Suprapubic skin (tissue), 4 donors: ENCODE measurements around the gene SEC16B. TPM values are rescaled to one million over a fixed set of nuclear protein-coding genes. Genes with fewer than 3 reads are reported as not detected.

Experiments
- DNase-seq, 2 donors: peaks; one replicate each; pipeline ENCODE4 v3.0.0-alpha.2; 2019; ENCODE audit warnings: low spot score in 2 of 2
- H3K27ac ChIP-seq: fragments of 200-600 bp; sonication (generic); one replicate; pipeline ENCODE4 v1.5.1; 2019
- H3K27me3 ChIP-seq: fragments of 200-600 bp; sonication (generic); one replicate; pipeline ENCODE4 v1.5.1; 2019
- H3K36me3 ChIP-seq: fragments of 200-600 bp; sonication (generic); one replicate; pipeline ENCODE4 v1.5.1; 2019
- H3K4me1 ChIP-seq: fragments of 200-600 bp; sonication (generic); one replicate; pipeline ENCODE4 v1.5.1; 2019
- H3K4me3 ChIP-seq: fragments of 200-600 bp; sonication (generic); one replicate; pipeline ENCODE4 v1.5.1; 2019; ENCODE audit warnings: mild to moderate bottlenecking
- H3K9me3 ChIP-seq: fragments of 200-600 bp; sonication (generic); one replicate; pipeline ENCODE4 v1.5.1; 2019
- CTCF ChIP-seq, 2 donors: fragments of 200-600 bp in 1 of 2; fragments of 450-650 bp in 1 of 2; sonication (generic) in 1 of 2; IDR thresholded peaks; one replicate each; pipeline ENCODE4 v1.5.1; 2016 to 2019; ENCODE audit warnings: antibody characterized with exemption in 2 of 2, mild to moderate bottlenecking in 1 of 2, moderate library complexity in 1 of 2
- EP300 ChIP-seq: sonication (generic); formaldehyde crosslinking; IDR thresholded peaks from one replicate; pipeline ENCODE4 v1.6.1; 2017; ENCODE audit warnings: antibody characterized with exemption
- POLR2A ChIP-seq, 2 donors: fragments of 450-650 bp; IDR thresholded peaks; one replicate each; pipeline ENCODE4 v1.6.1; 2017; ENCODE audit warnings: antibody characterized with exemption in 2 of 2, mild to moderate bottlenecking in 2 of 2, moderate library complexity in 2 of 2
- POLR2AphosphoS5 ChIP-seq, 3 donors: sonication (generic); formaldehyde crosslinking; IDR thresholded peaks; one replicate each; pipeline ENCODE4 v1.6.1; 2017; ENCODE audit warnings: antibody characterized with exemption in 3 of 3
- WGBS: methylation state at CpG from one replicate; pipeline ENCODE4 v1.1.5; 2018; 5-methylcytosine and 5-hydroxymethylcytosine counted together
- total RNA-seq, 4 donors: library from RNA; depleted of rRNA; stranded (reverse); fragments of >200 nt; gene quantifications; one replicate each; pipeline ENCODE4 v1.1.0, GENCODE V29; 2016

The SEC16B gene
- total RNA-seq, 4 donors from 2014 or later, result 1.7 to 6.4 (median 2.5) TPM

GRCh38 chr1:178011465-178011828, 41.6 kb upstream of the SEC16B start:
- whole genome bisulfite sequencing, result 22% methylated on average over 3 of the region's 3 CpGs
- H3K4me1 ChIP-seq, result no peaks in the 10 kb centered on the region
- DNase-seq, result no peak
- TF ChIP-seq CTCF (IDR thresholded peaks at IDR 0.05), result no peak
- TF ChIP-seq POLR2A (IDR thresholded peaks at IDR 0.05), result no peak
- TF ChIP-seq EP300, result no peak
- TF ChIP-seq POLR2AphosphoS5 (IDR thresholded peaks at IDR 0.05), result no peak
- H3K27ac ChIP-seq, result no peak overlapping the region
- no peak overlapping the region for H3K4me3 ChIP-seq
- no peaks in the 10 kb centered on the region for H3K27me3 ChIP-seq
- peaks cover 9% of the 10 kb centered on the region for H3K36me3 ChIP-seq
- no peaks in the 10 kb centered on the region for H3K9me3 ChIP-seq

GRCh38 chr1:178010674-178011464, 41.0 kb upstream of the SEC16B start:
- H3K27me3 ChIP-seq, result no peaks in the 10 kb centered on the region
- H3K27ac ChIP-seq, result no peak overlapping the region
- no peak overlapping the region for H3K4me3 ChIP-seq
- peaks cover 9% of the 10 kb centered on the region for H3K36me3 ChIP-seq
- no peaks in the 10 kb centered on the region for H3K9me3 ChIP-seq
- no peaks in the 10 kb centered on the region for H3K4me1 ChIP-seq
- no peak for TF ChIP-seq CTCF (IDR thresholded peaks at IDR 0.05)
- no peak for TF ChIP-seq POLR2A (IDR thresholded peaks at IDR 0.05)
- no peak for TF ChIP-seq EP300
- TF ChIP-seq POLR2AphosphoS5 (IDR thresholded peaks at IDR 0.05), result no peak
- WGBS, result 67% methylated on average over 10 of the region's 10 CpGs
- DNase-seq, result no peak

GRCh38 chr1:178006043-178006442, 36.2 kb upstream of the SEC16B start:
- DNase-seq, result no peak
- no peak overlapping the region for H3K27ac ChIP-seq
- no peak overlapping the region for H3K4me3 ChIP-seq
- TF ChIP-seq POLR2AphosphoS5 (IDR thresholded peaks at IDR 0.05) (no peak), POLR2A (IDR thresholded peaks at IDR 0.05) (no peak), CTCF (IDR thresholded peaks at IDR 0.05) (no peak), EP300 (no peak)
- WGBS, result 95% methylated on average over 4 of the region's 4 CpGs
- no peaks in the 10 kb centered on the region for H3K27me3 ChIP-seq
- H3K36me3 ChIP-seq, result peaks cover 9% of the 10 kb centered on the region
- no peaks in the 10 kb centered on the region for H3K9me3 ChIP-seq
- H3K4me1 ChIP-seq, result no peaks in the 10 kb centered on the region

GRCh38 chr1:178005450-178005849, 35.6 kb upstream of the SEC16B start:
- no peaks in the 10 kb centered on the region for H3K4me1 ChIP-seq
- H3K4me3 ChIP-seq, result no peak overlapping the region
- no peaks in the 10 kb centered on the region for H3K9me3 ChIP-seq
- no peak for DNase-seq
- no peaks in the 10 kb centered on the region for H3K27me3 ChIP-seq
- 79% methylated on average over 5 of the region's 5 CpGs for WGBS
- no peak for TF ChIP-seq CTCF (IDR thresholded peaks at IDR 0.05)
- TF ChIP-seq POLR2A (IDR thresholded peaks at IDR 0.05), result no peak
- TF ChIP-seq POLR2AphosphoS5 (IDR thresholded peaks at IDR 0.05), result no peak
- no peak for TF ChIP-seq EP300
- H3K27ac ChIP-seq, result no peak overlapping the region
- H3K36me3 ChIP-seq, result peaks cover 9% of the 10 kb centered on the region

- Histone ChIP-seq H3K36me3 (peaks cover 9% of the 10 kb centered on the region), H3K4me1 (no peaks in the 10 kb centered on the region), H3K27ac (no peak overlapping the region), H3K4me3 (no peak overlapping the region), H3K9me3 (no peaks in the 10 kb centered on the region), H3K27me3 (no peaks in the 10 kb centered on the region)
- TF ChIP-seq POLR2A (IDR thresholded peaks at IDR 0.05) (no peak), CTCF (IDR thresholded peaks at IDR 0.05) (no peak), EP300 (no peak), POLR2AphosphoS5 (IDR thresholded peaks at IDR 0.05) (no peak)
- WGBS, result 74% methylated on average over 6 of the region's 6 CpGs
- DNase-seq, result no peak
These were observed 35.1 kb upstream of the SEC16B start for GRCh38 chr1:178004926-178005391.
